ENCODE results near the gene MAGEA6. TPM values are rescaled to one million over a fixed set of nuclear protein-coding genes. Genes with fewer than 3 reads are reported as not detected.

MAGEA6 gene
- total RNA-seq, 1 donor from 2014 or later, result not detected

DNA sequence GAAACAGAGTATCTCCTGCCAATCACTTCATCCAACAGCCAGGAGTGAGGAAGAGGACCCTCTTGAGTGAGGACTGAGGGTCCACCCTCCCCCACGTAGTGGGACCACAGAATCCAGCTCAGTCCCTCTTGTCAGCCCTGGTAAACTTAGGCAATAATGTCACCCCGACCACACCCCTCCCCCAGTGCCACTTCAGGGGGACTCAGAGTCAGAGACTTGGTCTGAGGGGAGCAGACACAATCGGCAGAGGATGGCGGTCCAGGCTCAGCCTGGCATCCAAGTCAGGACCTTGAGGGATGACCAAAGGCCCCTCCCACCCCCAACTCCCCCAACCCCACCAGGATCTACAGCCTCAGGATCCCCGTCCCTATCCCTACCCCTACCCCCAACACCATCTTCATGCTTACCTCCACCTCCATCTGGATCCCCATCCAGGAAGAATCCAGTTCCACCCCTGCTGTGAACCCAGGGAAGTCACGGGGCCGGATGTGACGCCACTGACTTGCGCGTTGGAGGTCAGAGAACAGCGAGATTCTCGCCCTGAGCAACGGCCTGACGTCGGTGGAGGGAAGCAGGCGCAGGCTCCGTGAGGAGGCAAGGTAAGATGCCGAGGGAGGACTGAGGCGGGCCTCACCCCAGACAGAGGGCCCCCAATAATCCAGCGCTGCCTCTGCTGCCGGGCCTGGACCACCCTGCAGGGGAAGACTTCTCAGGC is 36.1 kb downstream of the MAGEA6 start, which contains the start of the genes CSAG1 and MAGEA12:
Gene CSAG1 (minus strand): TSS at position 461 of the 715 bp plus-strand sequence. CDS start 1,261 bp downstream, outside the sequence.
Gene MAGEA12 (plus strand): TSS at position 497 of the 715 bp plus-strand sequence. CDS start 2,405 bp downstream, outside the sequence.
- DNase-seq (no peak), ATAC-seq (no peak)

DNA sequence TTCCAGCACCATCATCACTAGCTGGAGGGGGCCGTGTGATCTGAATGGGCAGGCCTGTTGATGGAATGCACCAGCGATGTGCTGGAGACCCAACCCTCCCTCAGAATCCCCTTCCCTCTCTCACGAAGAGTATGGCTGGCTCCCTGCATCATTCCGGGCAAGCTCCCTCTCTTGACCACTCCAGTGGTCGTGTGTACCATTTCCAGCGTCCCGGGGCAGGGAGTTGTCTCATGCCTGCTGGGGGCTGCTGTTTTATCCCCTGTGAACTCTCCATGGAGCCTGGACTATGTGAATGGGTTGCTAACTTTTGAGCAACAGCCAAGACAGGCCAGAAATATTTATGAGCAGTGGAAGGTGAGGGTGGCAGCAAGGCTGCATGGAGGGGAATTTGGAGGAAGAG is 44.1 kb downstream of the MAGEA6 start:
- ATAC-seq (no peak), DNase-seq (no peak)
- no peaks in the 10 kb centered on the region for H3K4me1 ChIP-seq
- TF ChIP-seq, protein P1, sequence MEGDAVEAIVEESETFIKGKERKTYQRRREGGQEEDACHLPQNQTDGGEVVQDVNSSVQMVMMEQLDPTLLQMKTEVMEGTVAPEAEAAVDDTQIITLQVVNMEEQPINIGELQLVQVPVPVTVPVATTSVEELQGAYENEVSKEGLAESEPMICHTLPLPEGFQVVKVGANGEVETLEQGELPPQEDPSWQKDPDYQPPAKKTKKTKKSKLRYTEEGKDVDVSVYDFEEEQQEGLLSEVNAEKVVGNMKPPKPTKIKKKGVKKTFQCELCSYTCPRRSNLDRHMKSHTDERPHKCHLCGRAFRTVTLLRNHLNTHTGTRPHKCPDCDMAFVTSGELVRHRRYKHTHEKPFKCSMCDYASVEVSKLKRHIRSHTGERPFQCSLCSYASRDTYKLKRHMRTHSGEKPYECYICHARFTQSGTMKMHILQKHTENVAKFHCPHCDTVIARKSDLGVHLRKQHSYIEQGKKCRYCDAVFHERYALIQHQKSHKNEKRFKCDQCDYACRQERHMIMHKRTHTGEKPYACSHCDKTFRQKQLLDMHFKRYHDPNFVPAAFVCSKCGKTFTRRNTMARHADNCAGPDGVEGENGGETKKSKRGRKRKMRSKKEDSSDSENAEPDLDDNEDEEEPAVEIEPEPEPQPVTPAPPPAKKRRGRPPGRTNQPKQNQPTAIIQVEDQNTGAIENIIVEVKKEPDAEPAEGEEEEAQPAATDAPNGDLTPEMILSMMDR (IDR thresholded peaks at IDR 0.05), result no peak
- no peak overlapping the region for H3K4me3 ChIP-seq
- H3K27me3 ChIP-seq (ENCODE audit: low read depth), result no peaks in the 10 kb centered on the region
- H3K9me3 ChIP-seq, result no peaks in the 10 kb centered on the region
- H3K27ac ChIP-seq, result no peak overlapping the region
- no peaks in the 10 kb centered on the region for H3K36me3 ChIP-seq
- intact Hi-C loops (cut with DNase I), result no loop called here

More for the DNA sequence above, 36.1 kb downstream of the MAGEA6 start, which contains the start of the genes CSAG1 and MAGEA12:
- no peak within 1 kb of the TSS for H3K27ac ChIP-seq
- no peaks in the 10 kb centered on the region for H3K9me3 ChIP-seq
- TF ChIP-seq, protein P1 (IDR thresholded peaks at IDR 0.05), result no peak
- H3K36me3 ChIP-seq, result no peaks in the 10 kb centered on the region
- intact Hi-C loops (cut with DNase I), result no loop called here
- H3K4me3 ChIP-seq, result no peak within 1 kb of the TSS
- H3K27me3 ChIP-seq (ENCODE audit: low read depth), result no peaks in the 10 kb centered on the region
- H3K4me1 ChIP-seq, result no peaks in the 10 kb centered on the region

Other genes starting within 250 kb of the MAGEA6 start
- not detected for gene GABRQ, start 131.8 kb downstream of the MAGEA6 start, total RNA-seq
- not detected for gene MAGEA3, start 70.9 kb downstream of the MAGEA6 start, total RNA-seq
- gene CSAG2, start 60.4 kb downstream of the MAGEA6 start, total RNA-seq, result not detected
- gene MAGEA2B, start 55.1 kb downstream of the MAGEA6 start, total RNA-seq, result not detected
- not detected for gene CSAG1, start 36.0 kb downstream of the MAGEA6 start, total RNA-seq
- not detected for gene MAGEA12, start 35.9 kb downstream of the MAGEA6 start, total RNA-seq
- not detected for gene MAGEA2, start 15.8 kb downstream of the MAGEA6 start, total RNA-seq
- gene CSAG3, start 10.5 kb downstream of the MAGEA6 start, total RNA-seq, result not detected
- 33.2 TPM for gene CETN2, start 61.1 kb upstream of the MAGEA6 start, total RNA-seq
- 18.1 TPM for gene NSDHL, start 61.4 kb upstream of the MAGEA6 start, total RNA-seq
- gene ZNF185, start 128.4 kb upstream of the MAGEA6 start, total RNA-seq, result 17.9 TPM
- 0.18 TPM for gene PNMA5, start 224.4 kb upstream of the MAGEA6 start, total RNA-seq

Data from lower lobe of right lung (tissue), 2 donors.